GM12892 (cell line): ENCODE data around the gene GSG1L.

Experiments used
- POLR2A ChIP-seq: IDR thresholded peaks from 2 replicates; pipeline ENCODE4 v1.6.1; 2011; ENCODE audit warnings: low read depth, low read length, control low read depth
- POLR2AphosphoS5 ChIP-seq: IDR thresholded peaks from 2 replicates; pipeline ENCODE4 v1.6.1; 2011; ENCODE audit warnings: low read depth, low read length, control low read depth

DNA sequence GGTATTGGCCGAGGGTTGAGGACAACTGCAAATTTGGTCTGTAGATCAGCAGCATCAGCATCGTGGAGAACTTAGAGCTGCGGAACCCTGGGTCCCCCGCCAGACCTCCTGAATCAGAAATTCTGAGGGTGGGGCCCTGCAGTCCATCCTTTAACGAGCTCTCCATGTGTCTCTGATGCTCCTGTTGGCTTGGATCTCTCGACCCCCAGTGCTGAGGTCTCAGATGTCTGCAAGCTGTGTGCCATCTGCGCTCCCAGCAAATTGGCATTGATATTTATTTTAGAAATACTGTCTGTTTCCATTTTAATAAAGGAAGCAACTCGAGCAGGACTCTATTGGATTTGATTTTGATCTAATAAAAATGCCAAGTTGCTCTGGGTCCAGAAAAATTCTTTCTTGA is 263.6 kb downstream of the GSG1L start:
- TF ChIP-seq POLR2A: no peak
- TF ChIP-seq POLR2AphosphoS5: no peak
